ENCODE measurements around the gene CDYL.

CDYL gene

DNA sequence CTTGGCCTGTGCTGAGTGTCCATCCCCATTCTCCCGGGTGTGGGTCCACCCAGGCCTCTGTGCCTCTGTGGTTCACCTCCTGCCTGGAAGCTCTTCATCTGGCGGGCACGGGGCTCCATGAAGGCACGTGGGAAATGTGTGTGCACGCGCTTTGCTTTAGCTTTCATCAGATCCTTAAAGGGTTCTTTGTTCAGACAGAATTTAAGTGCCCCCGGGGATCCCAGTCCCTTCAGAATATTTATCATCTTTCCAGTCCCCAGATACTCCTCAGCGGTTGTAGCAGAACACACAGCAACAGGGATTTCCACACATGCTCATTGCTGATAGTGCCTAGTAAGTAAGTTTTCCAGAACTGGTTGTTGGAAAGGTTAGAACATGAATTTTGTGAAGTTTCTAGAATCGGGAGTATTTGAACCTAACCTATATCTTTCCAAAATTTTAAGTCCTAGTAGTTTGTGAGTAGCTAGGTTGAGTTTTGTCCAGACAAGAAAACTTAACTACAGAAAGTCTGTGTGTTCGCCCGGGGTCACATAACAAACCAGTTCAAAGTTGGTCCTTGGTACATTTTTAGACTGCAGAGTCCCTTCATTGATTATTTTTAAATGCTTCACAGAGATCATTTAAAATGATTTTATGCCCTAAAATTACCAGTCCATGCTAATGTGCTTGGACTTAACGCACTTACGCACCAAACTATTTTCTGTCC lies 159.9 kb downstream of the CDYL start:
- DNase-seq (ENCODE audit: low read depth in 2 of 2): no peak

DNA sequence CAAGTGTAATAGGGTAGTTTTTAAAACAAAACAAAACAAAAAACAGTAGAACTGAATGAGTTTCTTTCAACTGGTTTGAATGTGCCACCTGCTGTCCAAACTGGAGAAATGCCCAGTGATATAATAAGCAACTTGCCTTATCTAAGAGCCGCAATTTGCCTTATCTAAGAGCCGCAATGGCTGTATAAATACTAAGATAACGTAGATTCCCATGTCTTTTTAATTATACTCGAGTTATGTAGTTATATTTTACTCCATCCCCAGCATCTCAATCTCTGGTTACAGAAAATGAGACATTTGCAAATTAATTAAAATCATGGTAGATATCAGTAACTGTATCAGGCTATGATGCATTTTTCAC lies 160.5 kb downstream of the CDYL start:
- no peak for DNase-seq (ENCODE audit: low read depth in 2 of 2)

DNA sequence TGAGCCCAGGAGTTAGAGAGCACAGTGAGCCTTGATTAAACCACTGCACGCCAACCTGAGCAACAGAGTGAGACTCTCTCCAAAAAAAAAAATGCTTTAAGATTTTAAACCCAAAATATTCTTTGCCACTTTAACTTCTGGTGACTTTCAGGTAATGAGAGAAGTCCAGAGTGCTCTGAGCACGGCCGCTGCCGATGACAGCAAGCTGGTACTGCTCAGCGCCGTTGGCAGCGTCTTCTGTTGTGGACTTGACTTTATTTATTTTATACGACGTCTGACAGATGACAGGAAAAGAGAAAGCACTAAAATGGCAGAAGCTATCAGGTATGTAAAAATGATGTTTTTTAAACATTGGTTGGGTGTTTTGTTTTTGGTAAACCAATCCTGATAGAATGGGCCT lies 161.2 kb downstream of the CDYL start:
- DNase-seq (ENCODE audit: low read depth in 2 of 2): no peak

DNA sequence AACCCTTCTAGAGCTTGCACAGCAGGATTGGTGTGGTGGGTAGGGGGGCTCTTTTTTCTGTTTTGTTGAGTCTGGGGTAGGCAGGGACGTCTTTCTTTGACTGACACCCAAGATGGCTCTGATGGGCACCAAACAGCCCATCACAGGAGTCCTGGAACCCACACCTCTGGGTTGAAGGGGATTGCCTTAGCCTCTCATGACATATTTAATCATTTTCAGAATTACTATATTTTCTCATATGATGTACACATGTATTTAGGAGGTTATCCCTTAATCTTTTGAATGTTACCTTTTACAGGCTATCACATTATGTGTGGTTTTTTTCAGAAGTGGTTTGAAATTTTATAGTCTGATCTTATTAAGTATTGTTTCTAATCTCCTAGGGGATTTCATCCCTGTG lies 163.0 kb downstream of the CDYL start:
- DNase-seq (ENCODE audit: low read depth in 2 of 2): no peak

DNA sequence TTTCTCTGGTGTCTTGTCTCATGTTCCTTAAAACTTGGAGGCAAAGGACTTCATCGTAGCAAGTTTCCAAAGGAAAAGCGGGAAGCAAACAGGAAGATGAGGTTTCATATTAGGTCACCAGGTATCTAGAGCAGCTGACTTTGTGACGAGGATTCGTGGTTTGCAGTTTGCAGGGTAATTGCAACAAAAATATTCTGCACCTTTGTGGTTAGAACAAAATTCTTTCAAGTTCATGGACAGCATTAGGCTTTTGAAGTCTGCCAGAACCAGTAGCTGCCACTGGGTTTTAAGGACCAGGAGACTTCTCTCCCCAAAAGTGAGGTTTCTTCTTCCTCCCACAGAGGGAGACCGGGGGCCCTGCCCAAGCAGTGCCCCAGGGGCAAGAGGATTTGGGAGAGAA lies 164.2 kb downstream of the CDYL start:
- DNase-seq (ENCODE audit: low read depth in 2 of 2): no peak

DNA sequence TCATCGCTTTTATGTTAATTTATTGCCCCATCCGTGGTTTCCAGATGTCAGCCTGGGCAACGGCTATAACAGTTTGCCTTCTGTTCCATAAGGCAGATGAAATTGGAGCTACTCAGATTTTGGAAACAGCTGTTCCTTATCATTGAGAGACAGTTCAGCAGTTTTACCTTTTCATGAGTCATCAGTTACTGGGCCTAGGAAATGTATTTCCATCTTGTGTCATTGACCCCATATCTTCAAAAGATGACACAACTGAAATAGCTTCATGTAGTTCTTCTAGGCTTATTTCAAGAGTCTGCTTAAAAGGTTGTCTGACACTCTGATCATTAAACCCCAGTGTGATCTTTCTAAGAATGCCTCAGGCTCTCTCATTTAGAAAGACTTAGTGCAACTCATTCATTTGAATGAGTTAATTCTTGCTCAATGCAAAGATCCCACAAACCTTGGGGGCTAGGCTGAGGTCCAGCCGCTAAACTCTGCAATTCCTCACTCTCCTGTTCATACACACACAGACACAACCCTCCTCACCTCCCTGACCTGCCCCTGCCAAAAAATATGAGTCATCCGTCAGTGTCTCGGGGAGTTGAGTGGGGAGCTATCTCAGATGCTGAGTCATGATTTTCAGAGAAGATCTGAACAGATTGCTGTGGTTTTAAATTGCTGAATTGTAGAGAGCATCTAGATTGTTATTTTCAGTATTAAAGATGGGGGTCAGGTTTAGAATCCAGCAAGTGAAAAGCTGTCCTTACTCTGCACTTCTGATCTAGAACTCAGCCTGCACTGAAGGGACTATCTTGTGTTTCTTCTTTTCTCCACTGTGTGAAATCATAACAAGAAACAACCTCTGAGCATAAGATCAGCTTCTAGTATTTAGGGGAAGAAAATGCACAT lies 165.8 kb downstream of the CDYL start:
- peak; percentile 17 to 46 for DNase-seq (ENCODE audit: low read depth in 2 of 2)

DNA sequence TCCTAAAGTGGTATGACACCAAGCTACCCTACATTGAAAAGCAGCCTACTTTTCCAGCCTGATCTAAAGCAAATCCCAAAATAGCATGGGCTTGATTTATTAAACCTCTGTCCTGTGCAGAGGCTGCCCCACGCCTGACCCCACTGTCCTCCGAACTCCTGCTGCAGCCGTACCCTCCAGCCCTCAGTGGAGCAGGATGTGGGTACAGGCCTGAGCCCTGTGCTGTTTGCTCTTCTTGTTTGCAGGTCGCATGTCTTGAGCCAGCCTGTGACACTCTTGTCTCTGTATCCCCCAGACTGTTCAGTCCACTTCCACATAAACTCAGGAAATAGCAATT lies 166.4 kb downstream of the CDYL start:
- no peak for DNase-seq (ENCODE audit: low read depth in 2 of 2)

DNA sequence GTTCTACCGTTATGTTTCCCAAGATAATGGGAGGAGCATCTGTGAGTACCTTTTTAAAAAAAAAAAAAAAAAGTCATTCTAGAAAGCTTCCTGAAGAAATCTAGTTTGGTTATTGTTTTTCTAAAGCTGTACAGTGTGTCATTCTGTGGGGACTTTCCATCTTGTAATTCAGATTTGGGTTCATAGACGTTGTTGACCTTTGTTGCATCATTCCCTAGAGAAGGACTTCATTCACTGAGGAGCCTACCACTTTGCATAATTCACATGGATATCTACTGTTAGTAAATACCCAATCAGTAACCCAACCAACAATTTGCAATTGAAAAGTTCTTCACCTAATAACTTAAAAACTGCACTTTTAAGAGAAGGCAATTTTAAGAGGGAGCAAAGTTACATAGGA lies 167.5 kb downstream of the CDYL start:
- DNase-seq (ENCODE audit: low read depth in 2 of 2): no peak

DNA sequence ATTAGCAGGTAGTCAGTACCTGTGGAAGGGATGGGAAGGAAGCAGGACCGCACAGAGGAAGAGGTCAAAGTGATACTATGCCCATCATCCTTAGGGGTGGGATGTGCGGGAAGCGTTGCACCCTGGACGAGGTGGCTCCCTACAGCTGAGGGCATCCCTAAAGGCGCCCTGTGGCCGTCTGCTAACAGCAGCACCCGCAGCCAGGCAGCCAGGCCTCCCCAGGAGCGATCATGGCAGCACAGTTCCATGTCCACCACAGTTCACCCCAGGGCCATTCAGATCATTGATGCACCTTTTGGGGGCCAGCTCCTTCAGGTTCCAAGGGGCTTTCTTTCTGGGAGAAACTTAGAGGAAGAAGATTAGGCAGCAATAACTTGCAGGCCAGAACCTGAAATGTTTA lies 168.1 kb downstream of the CDYL start:
- DNase-seq (ENCODE audit: low read depth in 2 of 2): no peak

DNA sequence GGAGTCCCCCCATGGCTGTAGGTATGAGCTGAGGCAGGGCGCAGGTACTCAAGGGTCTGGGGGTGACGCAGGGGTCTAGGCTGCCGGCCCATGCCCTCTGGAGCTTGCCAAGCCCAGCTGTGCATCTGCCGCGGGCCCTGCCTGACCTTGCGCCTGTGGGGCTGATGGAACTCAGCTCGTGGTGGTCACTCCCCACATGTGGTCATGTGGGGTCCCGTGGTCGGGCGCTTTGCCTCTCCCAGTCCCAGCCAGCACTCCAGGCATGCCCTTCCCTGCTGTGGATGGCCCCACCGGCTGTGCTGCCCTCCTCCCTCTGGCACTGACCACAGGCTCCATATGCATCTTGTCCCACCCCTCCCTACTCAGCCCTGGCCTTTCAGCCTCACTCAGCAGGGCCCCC lies 170.3 kb downstream of the CDYL start:
- DNase-seq (ENCODE audit: low read depth in 2 of 2): no peak

DNA sequence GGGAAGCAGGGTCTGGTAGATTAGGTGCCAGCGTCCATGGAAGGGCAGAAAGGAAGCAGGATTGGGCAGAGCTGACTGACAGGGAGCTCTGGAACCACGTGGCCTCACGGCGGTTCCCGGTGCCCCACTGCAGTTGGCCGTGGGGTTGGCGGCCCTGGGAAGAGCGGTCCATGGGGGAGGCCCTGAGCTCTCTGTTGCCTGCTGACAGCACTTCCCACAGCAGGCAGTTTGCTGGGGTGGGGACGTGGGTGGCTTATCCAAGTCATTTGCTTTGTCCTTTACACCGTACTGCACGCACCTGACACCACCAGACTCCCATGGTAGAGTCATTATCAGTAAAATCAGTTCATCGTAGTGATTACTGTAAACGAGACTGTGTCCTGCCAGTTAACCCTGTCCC lies 171.5 kb downstream of the CDYL start:
- no peak for DNase-seq (ENCODE audit: low read depth in 2 of 2)

DNA sequence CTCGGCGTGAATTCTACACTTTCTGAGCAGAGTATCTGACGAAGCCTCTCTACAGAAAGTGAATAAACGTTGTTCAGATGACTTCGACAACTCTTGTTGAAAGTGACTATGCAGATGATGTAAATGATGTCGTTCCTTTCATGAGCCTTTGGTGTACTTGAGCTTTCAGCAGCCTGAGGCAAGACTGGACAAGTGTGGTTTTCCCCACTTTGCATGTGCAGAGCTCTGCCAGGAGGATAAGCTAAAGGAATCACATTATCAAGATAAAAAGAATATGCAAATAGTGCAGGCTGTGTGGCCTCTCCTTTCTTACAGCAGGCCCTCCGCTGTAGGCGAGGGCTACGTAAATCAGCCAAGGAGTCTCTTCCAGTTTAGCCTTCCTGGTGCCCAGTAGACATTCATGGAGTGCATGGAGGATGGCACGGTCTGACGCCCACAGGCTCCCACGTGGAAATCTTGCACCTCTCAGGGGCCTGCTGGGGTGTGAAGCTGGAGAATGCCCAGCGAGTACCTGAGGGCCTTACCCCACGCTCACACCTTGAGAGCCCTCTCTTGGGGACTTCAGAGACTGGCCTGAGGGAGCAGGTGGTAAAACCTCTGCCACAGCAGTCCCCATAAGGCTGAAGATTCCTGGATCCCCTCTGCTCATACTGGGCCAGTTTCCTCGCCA lies 172.7 kb downstream of the CDYL start:
- DNase-seq (ENCODE audit: low read depth in 2 of 2): no peak

DNA sequence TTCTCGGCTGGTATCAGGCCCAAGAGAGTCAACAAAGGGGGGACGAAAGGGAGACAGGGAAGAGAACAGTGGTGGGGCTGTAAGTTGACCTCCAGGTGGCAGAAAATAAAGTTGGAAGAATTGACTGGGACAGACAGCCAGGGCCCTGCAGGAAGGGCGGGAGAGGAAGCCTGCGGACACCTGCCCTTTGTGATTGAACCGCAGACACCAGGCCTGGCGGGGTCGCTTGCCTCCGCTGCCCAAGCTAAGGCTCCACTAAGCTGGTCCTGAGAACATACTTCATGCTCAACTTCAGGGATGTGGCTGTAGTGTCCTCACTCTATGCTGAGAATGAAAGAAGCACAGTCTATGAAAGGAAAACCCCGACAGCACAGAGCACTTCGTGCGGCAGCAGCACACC lies 173.9 kb downstream of the CDYL start:
- no peak for DNase-seq (ENCODE audit: low read depth in 2 of 2)

DNA sequence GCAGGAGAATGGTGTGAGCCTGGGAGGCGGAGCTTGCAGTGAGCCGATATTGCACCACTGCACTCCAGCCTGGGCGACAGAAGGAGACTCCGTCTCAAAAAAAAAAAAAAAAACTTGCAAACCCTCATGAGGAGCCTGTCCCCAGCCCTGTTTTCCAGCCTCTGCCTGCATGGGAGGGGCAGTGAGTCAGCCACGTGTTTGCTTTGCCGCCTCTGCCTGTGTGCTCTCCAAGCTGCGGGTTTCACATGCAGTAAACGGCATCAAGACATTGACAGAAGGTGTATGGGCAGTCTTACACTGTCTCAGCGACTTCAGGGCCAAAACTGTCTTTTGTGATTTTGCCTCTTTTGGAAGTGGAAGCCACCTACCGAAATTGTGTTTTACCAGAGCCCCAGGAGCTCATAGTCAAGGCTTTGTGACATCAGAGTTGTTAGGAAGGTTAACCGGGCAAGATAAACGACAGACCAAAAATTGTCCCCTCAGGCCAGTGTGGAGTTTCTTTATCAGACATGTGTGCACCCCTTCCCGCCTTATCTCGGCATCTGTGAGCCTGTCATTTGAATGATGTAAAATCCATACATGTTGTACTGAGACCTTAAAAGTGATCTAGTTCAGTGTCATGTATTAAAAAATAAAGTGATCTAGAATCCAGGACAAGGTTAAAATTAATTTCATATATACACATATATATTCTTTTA lies 174.8 kb downstream of the CDYL start:
- DNase-seq (ENCODE audit: low read depth in 2 of 2): no peak

DNA sequence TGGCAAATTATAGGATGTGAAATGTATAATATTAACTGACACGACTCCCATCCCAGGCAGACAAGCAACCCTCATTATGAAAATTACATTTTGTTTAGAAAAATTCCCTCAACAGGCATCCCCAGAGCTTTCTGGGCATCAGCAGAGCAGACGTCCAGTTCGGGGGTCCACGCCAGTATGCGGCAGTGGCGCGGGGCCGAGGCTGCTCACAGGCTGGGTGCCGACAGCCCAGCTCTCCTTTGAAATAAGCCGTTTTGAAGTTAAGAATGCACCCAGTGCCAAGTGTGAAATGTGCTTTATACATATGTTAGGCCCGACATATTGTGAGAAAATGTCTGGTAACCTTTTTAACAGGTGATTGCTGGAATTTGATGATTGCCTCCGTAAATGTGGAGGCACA lies 177.2 kb downstream of the CDYL start:
- no peak for DNase-seq (ENCODE audit: low read depth in 2 of 2)

DNA sequence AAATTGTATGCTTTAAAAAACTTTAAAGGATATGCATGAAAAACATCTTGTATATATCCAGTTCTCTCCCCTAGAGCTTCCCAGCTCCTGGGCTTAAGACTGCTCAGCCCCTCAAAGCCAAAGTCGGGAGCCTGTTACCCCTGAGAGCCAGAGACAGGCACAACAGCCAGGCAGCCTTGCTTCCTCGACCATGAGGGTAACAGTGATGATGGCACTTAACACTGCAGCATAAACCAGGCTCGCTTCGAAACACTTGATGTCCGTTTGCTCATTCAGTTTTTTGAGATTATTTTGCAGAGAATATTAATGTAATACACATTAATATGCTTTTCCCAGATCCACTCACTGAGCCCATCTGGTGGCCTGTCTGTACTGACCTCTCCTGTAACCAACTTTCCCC lies 180.4 kb downstream of the CDYL start:
- no peak for DNase-seq (ENCODE audit: low read depth in 2 of 2)

DNA sequence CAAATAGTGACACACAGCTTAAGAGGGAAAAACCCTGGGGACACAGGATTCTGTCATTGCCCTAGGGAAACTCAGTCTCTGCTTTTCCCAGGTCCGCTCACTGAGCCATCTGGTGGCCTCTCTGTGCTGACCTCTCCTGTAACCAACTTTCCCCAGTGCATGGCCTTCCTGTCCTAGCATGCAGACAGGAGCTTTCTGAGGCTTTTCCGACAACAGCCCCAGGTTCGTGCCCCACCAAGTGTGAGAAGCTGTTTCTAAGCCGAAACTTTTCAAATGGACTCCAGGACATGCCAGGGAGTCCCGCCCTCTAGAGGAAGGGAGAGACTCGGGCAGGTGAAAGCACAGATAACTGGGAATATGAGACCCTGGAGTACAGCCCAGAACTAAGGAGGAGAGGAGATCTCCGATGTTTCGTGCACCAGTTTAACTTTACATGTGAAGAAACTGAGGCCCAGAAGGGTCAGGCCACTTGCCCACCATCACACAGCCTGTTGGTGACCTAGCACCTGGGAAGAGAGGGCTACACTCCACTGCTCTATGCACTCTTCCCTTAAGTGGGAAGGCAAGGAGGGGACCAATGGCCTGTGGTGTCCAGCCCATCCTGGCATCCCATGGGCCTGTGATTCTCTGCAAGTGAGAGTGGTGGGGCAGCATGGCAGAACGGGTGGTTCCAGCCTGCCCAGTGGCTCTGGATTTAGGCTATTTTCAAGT lies 181.5 kb downstream of the CDYL start:
- no peak for DNase-seq (ENCODE audit: low read depth in 2 of 2)

DNA sequence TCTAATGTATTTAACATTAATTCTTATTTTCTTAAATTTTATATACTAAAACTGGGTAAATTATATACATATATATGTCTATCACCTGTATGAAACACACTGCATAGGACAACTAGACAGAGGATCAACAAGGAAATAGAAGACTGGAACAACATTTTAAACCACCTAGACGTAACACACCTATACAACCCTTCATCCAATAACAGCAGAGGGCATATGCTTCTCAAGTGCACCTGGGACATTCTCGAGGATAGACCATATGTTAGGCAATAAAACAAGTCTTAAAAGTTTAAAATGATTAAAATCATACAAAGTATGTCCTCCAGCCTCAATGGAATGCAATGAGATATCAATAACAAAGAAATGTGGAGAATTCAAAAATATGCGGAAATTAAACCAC lies 182.4 kb downstream of the CDYL start:
- no peak for DNase-seq (ENCODE audit: low read depth in 2 of 2)

DNA sequence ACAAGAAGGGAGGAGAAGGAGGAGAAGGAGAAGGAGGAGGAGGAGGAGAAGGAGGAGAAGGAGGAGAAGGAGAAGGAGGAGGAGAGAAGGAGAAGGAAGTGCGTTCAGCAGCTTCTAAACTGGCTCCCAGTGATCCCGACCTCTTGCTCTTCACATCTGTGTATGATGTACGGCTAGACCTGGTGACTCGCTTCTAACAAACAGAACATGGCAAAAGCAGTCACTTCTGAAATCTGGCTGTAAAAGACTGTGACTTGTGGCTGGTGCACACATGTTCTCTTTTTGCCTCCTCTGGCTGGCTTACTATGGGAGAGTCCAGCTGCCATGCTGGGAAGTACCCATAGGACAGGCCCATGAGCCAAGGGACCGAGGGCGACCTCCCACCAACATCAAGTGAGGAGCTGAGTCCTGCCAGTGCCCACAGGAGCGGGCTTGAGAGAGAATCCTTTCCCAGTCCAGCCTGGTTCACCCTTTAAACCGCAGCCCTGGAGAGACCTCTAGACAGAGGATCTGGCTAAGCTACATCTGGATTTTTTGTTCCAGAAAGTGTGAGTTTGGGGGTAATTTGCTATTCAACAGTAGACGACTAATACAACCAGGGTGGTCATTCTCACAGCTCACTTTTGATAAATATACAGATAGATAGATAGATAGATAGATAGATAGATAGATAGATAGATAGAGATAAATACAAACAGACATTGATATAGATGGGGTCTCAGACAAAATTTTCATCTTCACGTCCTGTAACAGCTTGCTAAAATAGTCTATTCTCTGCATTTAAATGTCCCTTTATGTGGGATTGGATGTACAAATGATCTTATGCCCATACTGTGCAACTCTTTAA lies 185.3 kb downstream of the CDYL start:
- DNase-seq (ENCODE audit: low read depth in 2 of 2): no peak

DNA sequence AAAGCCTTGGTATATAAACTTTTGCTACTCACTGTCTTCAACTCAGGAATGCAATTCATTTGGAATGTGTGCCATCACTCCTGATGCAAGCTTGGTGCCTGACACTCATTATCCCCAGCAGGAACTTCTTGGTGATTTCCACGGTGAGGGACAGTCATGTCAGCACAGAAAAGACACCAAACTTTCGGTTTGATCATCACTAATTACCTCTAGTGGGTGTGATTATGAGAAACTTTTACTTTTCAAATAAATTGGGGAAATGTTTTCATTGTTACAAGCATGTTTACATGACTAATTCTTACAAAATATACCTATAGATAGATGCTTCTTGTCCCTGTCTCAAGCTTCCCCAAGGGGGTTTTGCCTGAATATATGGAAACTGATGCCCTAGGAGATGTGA lies 186.7 kb downstream of the CDYL start:
- DNase-seq (ENCODE audit: low read depth in 2 of 2): no peak
